Measurements from ENCODE around the gene ST3GAL5.

GRCh38 chr2:85935170-85935745 lies 46.5 kb upstream of the ST3GAL5 start:
- TF ChIP-seq ZNF384 (IDR thresholded peaks at IDR 0.05) (no peak), FOXA1 (IDR thresholded peaks at IDR 0.05) (no peak), ELF4 (IDR thresholded peaks at IDR 0.05) (no peak)

Measured in HEK293T (cell line).